Upper lobe of right lung (tissue), 1 donor: ENCODE measurements around the gene NCKAP5. TPM values are rescaled to one million over a fixed set of nuclear protein-coding genes. Genes with fewer than 3 reads are reported as not detected.

Source experiments
- ATAC-seq: fragments of 200-7000 bp; cut with Tn5 transposase; one replicate; pipeline ENCODE4 v1.9.1; 2020; ENCODE audit warnings: mild to moderate bottlenecking, moderate library complexity
- DNase-seq: peaks from one replicate; pipeline ENCODE4 v3.0.0-alpha.2; 2020
- H3K27ac ChIP-seq: fragments of 200-600 bp; one replicate; pipeline ENCODE4 v1.8.0; 2022
- H3K27me3 ChIP-seq: fragments of 200-600 bp; one replicate; pipeline ENCODE4 v1.8.0; 2022; ENCODE audit warnings: mild to moderate bottlenecking
- H3K36me3 ChIP-seq: fragments of 200-600 bp; one replicate; pipeline ENCODE4 v1.8.0; 2022
- H3K4me1 ChIP-seq: fragments of 200-600 bp; one replicate; pipeline ENCODE4 v1.8.0; 2022
- H3K4me3 ChIP-seq: fragments of 200-600 bp; one replicate; pipeline ENCODE4 v1.8.0; 2022; ENCODE audit warnings: mild to moderate bottlenecking
- H3K9me3 ChIP-seq: fragments of 200-600 bp; one replicate; pipeline ENCODE4 v1.8.0; 2022
- CTCF ChIP-seq: fragments of 200-600 bp; IDR thresholded peaks from one replicate; pipeline ENCODE4 v1.8.0; 2022; ENCODE audit warnings: antibody characterized with exemption
- intact Hi-C: fragments of 100-400 bp; cut with DNase I; formaldehyde crosslinking; loops from one replicate; pipeline ENCODE4 v1.11.0; 2022
- total RNA-seq: library from RNA; stranded (reverse); fragmentation: NEBNext Ultra II Directional; extraction: Animal tissue kit (Norgen Biotek cat#: 25700); gene quantifications from one replicate; pipeline ENCODE4 v1.2.1, GENCODE V29; 2021
- donor health status: DM: no; HTN: yes; CAD: no; lungs with severe emphysema.

The NCKAP5 gene
- total RNA-seq, 1 donor from 2014 or later = 40.8 TPM

GRCh38 chr2:132640116-132640515, 928.1 kb downstream of the NCKAP5 start:
- DNase-seq (no peak), ATAC-seq (no peak)
- H3K27me3 ChIP-seq = no peaks in the 10 kb centered on the region
- intact Hi-C loops = no loop called here
- no peaks in the 10 kb centered on the region for H3K36me3 ChIP-seq
- no peak overlapping the region for H3K4me3 ChIP-seq
- no peak for TF ChIP-seq CTCF
- no peaks in the 10 kb centered on the region for H3K4me1 ChIP-seq
- no peak overlapping the region for H3K27ac ChIP-seq
- no peaks in the 10 kb centered on the region for H3K9me3 ChIP-seq

DNA sequence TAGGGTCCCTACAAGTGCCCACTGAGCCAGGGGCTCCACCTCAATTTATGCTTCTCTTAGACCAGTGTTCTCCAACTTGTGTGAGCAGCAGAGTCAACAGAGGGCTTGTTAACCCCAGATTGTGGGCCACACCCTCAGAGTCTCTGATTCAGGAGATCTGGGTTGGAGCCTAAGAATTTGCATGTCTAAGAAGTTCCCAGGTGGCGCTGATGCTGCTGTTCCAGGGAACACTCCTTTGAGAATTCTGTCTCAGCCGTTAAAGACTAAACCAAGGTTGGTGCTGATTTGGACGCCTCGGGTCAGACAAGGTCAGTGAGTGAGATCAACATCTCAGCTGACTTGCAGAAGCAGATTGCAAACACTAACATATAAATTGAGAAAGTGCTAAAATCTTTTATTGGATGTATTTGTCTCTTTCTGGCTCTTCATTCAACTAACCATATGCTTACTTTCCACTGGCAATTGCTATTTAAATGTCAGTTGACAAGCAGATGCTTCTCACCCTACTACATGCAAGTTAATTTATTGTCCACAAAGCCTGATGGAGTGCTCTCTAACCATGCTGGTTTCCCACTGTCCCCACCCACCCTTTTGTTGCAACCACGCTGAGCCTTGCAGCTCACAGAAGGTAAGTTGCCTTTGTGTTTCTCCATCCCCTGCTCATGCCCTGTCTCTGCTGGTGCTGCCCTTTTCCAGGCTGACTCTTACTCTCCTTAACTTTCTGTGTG, 929.8 kb downstream of the NCKAP5 start:
- Histone ChIP-seq H3K27ac (no peak overlapping the region), H3K36me3 (no peaks in the 10 kb centered on the region), H3K4me3 (no peak overlapping the region), H3K4me1 (no peaks in the 10 kb centered on the region), H3K9me3 (no peaks in the 10 kb centered on the region), H3K27me3 (no peaks in the 10 kb centered on the region)
- intact Hi-C loops = no loop called here
- ATAC-seq (no peak), DNase-seq (no peak)
- no peak for TF ChIP-seq CTCF

DNA sequence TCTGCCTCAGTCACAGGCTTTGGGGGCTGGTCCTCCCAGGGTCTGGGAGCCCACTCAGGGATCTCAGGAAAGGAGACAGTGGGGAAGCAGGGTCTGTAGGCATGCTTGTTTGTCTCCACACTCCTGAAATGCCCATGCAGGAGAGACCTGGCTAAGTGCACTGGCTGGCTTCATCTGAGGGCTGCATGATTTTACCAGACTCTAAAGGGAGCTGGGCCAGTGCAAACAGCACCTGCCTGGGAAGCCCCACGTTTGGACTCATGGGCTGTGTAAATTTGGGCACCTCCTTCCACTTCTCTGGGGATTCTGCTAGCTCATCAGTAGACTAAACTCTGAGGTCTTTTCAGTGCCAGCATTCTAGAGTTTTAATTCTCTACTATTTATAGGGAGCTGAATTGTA, 931.9 kb downstream of the NCKAP5 start:
- TF ChIP-seq CTCF = no peak
- DNase-seq (no peak), ATAC-seq (no peak)
- H3K4me1 ChIP-seq = no peaks in the 10 kb centered on the region
- H3K9me3 ChIP-seq = no peaks in the 10 kb centered on the region
- no peak overlapping the region for H3K4me3 ChIP-seq
- no peak overlapping the region for H3K27ac ChIP-seq
- intact Hi-C loops = no loop called here
- no peaks in the 10 kb centered on the region for H3K27me3 ChIP-seq
- no peaks in the 10 kb centered on the region for H3K36me3 ChIP-seq

DNA sequence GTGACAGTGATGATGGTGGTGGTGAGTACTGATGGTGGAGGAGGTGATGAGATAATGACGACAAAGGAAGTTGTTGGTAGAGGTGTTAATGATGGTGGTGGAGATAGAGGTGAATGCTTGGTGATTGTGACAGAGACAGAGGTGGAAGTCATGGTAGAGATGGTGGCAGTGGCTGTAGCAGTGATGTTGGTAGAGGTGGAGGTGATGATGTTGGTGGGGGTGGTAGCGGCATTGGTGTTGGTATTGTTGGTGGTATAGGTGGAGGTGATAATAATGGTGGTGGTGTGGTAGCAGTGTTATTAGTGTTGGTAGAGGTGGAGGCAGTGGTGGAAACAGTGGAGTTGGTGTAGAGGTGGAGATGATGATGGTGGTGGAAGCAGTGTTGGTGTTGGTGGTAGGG, 934.6 kb downstream of the NCKAP5 start:
- no peak for ATAC-seq
- H3K4me3 ChIP-seq = no peak overlapping the region
- no peaks in the 10 kb centered on the region for H3K9me3 ChIP-seq
- H3K4me1 ChIP-seq = no peaks in the 10 kb centered on the region
- no peaks in the 10 kb centered on the region for H3K27me3 ChIP-seq
- no peak for TF ChIP-seq CTCF
- H3K27ac ChIP-seq = no peak overlapping the region
- DNase-seq = no peak
- intact Hi-C loops = no loop called here
- H3K36me3 ChIP-seq = no peaks in the 10 kb centered on the region

- intact Hi-C loops = no loop called here
- Histone ChIP-seq H3K36me3 (no peaks in the 10 kb centered on the region), H3K9me3 (no peaks in the 10 kb centered on the region), H3K27ac (no peak overlapping the region), H3K4me1 (no peaks in the 10 kb centered on the region), H3K27me3 (no peaks in the 10 kb centered on the region), H3K4me3 (no peak overlapping the region)
- TF ChIP-seq CTCF = no peak
- ATAC-seq (no peak), DNase-seq (no peak)
These were observed 936.1 kb downstream of the NCKAP5 start for GRCh38 chr2:132632000-132632649.
